ENCODE data around the gene CCDC177. TPM values are rescaled to one million over a fixed set of nuclear protein-coding genes. Genes with fewer than 3 reads are reported as not detected.

Gene CCDC177
- total and polyA plus RNA-seq, 12 donors: 0.03 TPM; not detected in 11

DNA sequence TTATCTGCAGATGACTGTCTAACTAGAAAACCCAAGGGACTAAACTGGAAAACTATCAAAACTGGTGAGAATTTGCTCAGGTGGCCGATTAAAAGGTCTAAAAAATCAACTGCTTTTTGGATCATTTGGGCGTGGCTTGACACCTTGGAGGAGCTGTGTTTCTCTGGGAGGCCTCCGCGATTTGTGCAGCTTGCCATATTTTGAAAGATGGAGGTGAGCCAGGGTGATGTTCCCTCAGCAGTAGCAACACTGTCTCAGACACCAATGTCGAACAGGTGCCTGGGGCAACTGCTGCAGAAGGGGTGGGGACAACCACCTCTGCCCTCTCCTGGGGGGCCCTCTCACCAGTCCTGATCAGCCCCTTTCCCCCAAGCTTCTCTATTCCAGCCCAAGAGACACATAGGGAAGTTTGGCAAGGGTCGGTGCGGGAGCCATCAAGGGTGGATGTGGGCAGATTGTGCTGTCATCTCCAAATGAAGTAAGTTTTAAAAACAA lies 3.8 kb downstream of the CCDC177 start:
- TF ChIP-seq, protein P1, sequence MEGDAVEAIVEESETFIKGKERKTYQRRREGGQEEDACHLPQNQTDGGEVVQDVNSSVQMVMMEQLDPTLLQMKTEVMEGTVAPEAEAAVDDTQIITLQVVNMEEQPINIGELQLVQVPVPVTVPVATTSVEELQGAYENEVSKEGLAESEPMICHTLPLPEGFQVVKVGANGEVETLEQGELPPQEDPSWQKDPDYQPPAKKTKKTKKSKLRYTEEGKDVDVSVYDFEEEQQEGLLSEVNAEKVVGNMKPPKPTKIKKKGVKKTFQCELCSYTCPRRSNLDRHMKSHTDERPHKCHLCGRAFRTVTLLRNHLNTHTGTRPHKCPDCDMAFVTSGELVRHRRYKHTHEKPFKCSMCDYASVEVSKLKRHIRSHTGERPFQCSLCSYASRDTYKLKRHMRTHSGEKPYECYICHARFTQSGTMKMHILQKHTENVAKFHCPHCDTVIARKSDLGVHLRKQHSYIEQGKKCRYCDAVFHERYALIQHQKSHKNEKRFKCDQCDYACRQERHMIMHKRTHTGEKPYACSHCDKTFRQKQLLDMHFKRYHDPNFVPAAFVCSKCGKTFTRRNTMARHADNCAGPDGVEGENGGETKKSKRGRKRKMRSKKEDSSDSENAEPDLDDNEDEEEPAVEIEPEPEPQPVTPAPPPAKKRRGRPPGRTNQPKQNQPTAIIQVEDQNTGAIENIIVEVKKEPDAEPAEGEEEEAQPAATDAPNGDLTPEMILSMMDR (IDR thresholded peaks at IDR 0.05): no peak

DNA sequence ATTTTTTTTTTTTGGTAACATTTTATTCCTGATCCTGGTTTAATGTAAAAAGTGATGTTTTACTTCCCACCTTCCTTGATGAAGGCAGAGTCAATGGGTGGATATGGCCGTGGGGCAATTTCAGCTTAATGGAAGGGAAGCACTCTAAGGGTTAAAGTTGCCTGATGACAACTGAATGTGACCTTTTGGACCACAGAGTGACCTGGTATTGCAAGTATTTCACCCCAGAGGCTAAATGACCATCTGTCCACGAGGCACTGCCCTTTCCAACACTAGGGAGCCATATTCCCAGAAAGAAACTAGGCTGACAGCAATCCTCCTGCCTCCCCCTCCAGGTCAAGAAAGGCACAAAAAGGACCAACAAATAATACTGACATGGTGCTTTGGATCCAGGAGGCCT lies 4.8 kb downstream of the CCDC177 start:
- no peak overlapping the region for H3K27ac ChIP-seq
- H3K27me3 ChIP-seq: peaks cover 29 to 99% (median 98%) of the 10 kb centered on the region in 7 donors
- peaks cover 12 to 35% (median 32%) of the 10 kb centered on the region in 9 donors for H3K4me1 ChIP-seq
- TF ChIP-seq, protein P1 (IDR thresholded peaks at IDR 0.05): no peak
- WGBS, 2 donors: 54 to 60% methylated on average over 2 of the region's 2 CpGs
- H3K36me3 ChIP-seq: no peaks in the 10 kb centered on the region
- DNase-seq (no peak), ATAC-seq (no peak)
- intact Hi-C loops (cut with DNase I): loop anchor here in 3 of 10 donors (5.0 kb wide), 2 partner anchors 38 to 328 kb away; no protein-coding TSS in a partner anchor
- no peak overlapping the region for H3K4me3 ChIP-seq
- no peaks in the 10 kb centered on the region for H3K9me3 ChIP-seq

More for the DNA sequence above, 3.8 kb downstream of the CCDC177 start:
- ATAC-seq (no peak), DNase-seq (no peak)
- 82 to 86% methylated on average over 7 of the region's 7 CpGs for WGBS, 2 donors
- Histone ChIP-seq H3K9me3 (no peaks in the 10 kb centered on the region), H3K27me3 (peaks cover 31 to 99% (median 98%) of the 10 kb centered on the region in 7 donors), H3K4me1 (peaks cover 12 to 38% (median 33%) of the 10 kb centered on the region in 9 donors), H3K36me3 (no peaks in the 10 kb centered on the region), H3K27ac (no peak overlapping the region), H3K4me3 (no peak overlapping the region)
- intact Hi-C loops (cut with DNase I): loop anchor here in 3 of 10 donors (5.0 kb wide), 2 partner anchors 39 to 329 kb away; no protein-coding TSS in a partner anchor

DNA sequence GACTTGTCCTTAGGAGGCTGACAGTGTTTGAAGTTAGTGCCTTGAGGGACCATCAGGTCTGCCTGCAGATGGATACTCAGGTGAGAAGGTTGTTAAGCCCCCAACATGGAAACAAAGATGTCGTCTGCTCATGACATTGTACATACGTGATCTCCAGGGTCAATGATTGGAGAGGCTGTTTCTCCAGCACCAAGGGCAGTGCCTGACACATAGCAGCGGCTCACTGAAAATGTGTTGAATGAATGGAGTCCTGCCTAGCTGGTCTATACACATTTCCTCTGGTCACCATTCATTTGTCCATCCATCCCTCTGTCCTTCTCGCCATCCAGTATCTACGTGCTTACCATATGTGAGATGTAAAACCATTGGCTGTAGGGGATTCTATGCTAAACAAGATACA lies 7.1 kb downstream of the CCDC177 start:
- intact Hi-C loops (cut with DNase I): no loop called here
- Histone ChIP-seq H3K27ac (no peak overlapping the region), H3K4me1 (peaks cover 7 to 14% (median 11%) of the 10 kb centered on the region in 9 donors), H3K4me3 (no peak overlapping the region), H3K36me3 (no peaks in the 10 kb centered on the region), H3K9me3 (no peaks in the 10 kb centered on the region), H3K27me3 (peaks cover 17 to 98% (median 94%) of the 10 kb centered on the region in 7 donors)
- WGBS, 2 donors: 84% methylated on average over 5 of the region's 5 CpGs
- DNase-seq: no peak
- TF ChIP-seq, protein P1 (IDR thresholded peaks at IDR 0.05): no peak
- no peak for ATAC-seq

DNA sequence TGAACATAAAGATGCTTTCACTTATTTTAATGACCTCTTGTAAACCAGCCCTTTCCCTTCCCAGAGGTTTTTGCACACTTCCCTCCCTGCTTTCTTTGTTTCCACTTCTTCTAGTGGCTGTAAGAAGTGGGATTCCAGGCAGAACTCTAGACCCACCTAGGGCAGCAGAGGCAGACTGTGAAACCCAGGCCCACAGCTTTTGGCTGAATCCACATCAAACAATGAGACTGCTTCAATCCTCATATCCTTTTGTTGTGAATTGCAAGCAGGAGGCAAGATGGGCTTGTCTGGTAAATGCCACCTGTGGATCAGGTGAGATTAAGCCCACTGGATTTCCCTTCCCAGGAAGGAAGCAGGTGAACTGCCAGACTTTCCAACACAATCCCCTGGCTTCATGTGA lies 12.8 kb downstream of the CCDC177 start:
- Histone ChIP-seq H3K27me3 (peaks cover 0 to 89% (median 74%) of the 10 kb centered on the region in 7 donors), H3K4me3 (no peak overlapping the region), H3K9me3 (no peaks in the 10 kb centered on the region), H3K36me3 (no peaks in the 10 kb centered on the region), H3K4me1 (no peaks in the 10 kb centered on the region), H3K27ac (no peak overlapping the region)
- intact Hi-C loops (cut with DNase I): no loop called here
- TF ChIP-seq, protein P1 (IDR thresholded peaks at IDR 0.05): no peak
- DNase-seq (no peak), ATAC-seq (no peak)
